ENCODE data around the gene MANF.

- TF ChIP-seq CTCF (IDR thresholded peaks at IDR 0.05; ENCODE audit: low read depth, low read length), result no peak
- TF ChIP-seq EZH2phosphoT487 (IDR thresholded peaks at IDR 0.05; ENCODE audit: low read depth), result no peak
Observed at GRCh38 chr3:51340989-51341636, 44.0 kb upstream of the MANF start.

Measured in OCI-LY3 (cell line).